Lower lobe of right lung (tissue), 2 donors: Measurements from ENCODE around the gene ZBED2. TPM values are rescaled to one million over a fixed set of nuclear protein-coding genes. Genes with fewer than 3 reads are reported as not detected.

Experiments
- ATAC-seq, 2 donors: fragments of 200-7000 bp; cut with Tn5 transposase; one replicate each; pipeline ENCODE4 v1.9.1; 2020 to 2022; ENCODE audit warnings: mild to moderate bottlenecking in 2 of 2, moderate library complexity in 2 of 2
- DNase-seq: peaks from one replicate; pipeline ENCODE4 v3.0.0-alpha.2; 2020
- H3K27ac ChIP-seq: fragments of 200-600 bp; one replicate; pipeline ENCODE4 v1.8.0; 2022
- H3K27me3 ChIP-seq: fragments of 200-600 bp; one replicate; pipeline ENCODE4 v1.8.0; 2022; ENCODE audit warnings: low read depth
- H3K36me3 ChIP-seq: fragments of 200-600 bp; one replicate; pipeline ENCODE4 v1.8.0; 2022; ENCODE audit warnings: mild to moderate bottlenecking
- H3K4me1 ChIP-seq: fragments of 200-600 bp; one replicate; pipeline ENCODE4 v1.8.0; 2022
- H3K4me3 ChIP-seq: fragments of 200-600 bp; one replicate; pipeline ENCODE4 v1.8.0; 2022; ENCODE audit warnings: mild to moderate bottlenecking
- H3K9me3 ChIP-seq: fragments of 200-600 bp; one replicate; pipeline ENCODE4 v1.8.0; 2022
- intact Hi-C: fragments of 100-400 bp; cut with DNase I; formaldehyde crosslinking; loops from one replicate; pipeline ENCODE4 v1.11.0; 2022
- total RNA-seq: library from RNA; stranded (reverse); fragmentation: NEBNext Ultra II Directional; extraction: Animal tissue kit (Norgen Biotek cat#: 25700); gene quantifications from one replicate; pipeline ENCODE4 v1.2.1, GENCODE V29; 2021
- TF ChIP-seq, protein P1 (sequence below): fragments of 200-600 bp; IDR thresholded peaks from one replicate; pipeline ENCODE4 v1.8.0; 2022; ENCODE audit warnings: antibody characterized with exemption, mild to moderate bottlenecking
- donor health status: DM: no; HTN: yes; CAD: no; lungs with severe emphysema.

ZBED2 gene
- total RNA-seq, 1 donor from 2014 or later = 8.2 TPM

DNA sequence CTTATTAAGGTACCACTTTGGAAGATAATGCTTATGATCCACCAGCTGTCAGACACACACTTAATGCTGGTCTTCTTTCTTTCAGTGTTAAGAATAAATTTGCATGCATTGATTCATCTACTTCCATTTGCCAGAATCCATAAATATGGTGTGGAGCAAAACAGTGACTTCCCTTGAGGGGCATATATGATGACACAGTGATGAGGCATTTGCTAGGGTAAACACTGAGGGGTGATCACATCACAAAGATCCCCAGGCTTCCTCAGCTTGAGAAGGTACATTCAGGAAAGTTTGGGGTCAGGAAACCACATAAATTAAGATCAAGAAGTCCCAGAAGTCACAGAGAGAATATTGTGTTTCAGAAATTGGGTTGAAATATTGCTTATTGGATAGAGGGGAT, 9.9 kb upstream of the ZBED2 start:
- no peak overlapping the region for H3K27ac ChIP-seq
- intact Hi-C loops = no loop called here
- H3K36me3 ChIP-seq = no peaks in the 10 kb centered on the region
- no peaks in the 10 kb centered on the region for H3K27me3 ChIP-seq
- no peak for DNase-seq
- no peak for ATAC-seq
- H3K4me3 ChIP-seq = no peak overlapping the region
- TF ChIP-seq, protein P1, sequence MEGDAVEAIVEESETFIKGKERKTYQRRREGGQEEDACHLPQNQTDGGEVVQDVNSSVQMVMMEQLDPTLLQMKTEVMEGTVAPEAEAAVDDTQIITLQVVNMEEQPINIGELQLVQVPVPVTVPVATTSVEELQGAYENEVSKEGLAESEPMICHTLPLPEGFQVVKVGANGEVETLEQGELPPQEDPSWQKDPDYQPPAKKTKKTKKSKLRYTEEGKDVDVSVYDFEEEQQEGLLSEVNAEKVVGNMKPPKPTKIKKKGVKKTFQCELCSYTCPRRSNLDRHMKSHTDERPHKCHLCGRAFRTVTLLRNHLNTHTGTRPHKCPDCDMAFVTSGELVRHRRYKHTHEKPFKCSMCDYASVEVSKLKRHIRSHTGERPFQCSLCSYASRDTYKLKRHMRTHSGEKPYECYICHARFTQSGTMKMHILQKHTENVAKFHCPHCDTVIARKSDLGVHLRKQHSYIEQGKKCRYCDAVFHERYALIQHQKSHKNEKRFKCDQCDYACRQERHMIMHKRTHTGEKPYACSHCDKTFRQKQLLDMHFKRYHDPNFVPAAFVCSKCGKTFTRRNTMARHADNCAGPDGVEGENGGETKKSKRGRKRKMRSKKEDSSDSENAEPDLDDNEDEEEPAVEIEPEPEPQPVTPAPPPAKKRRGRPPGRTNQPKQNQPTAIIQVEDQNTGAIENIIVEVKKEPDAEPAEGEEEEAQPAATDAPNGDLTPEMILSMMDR = no peak
- H3K9me3 ChIP-seq = no peaks in the 10 kb centered on the region
- no peaks in the 10 kb centered on the region for H3K4me1 ChIP-seq

GRCh38 chr3:111604119-111604518, 9.0 kb upstream of the ZBED2 start:
- DNase-seq = no peak
- TF ChIP-seq, protein P1 = no peak
- Histone ChIP-seq H3K9me3 (no peaks in the 10 kb centered on the region), H3K4me3 (no peak overlapping the region), H3K4me1 (no peaks in the 10 kb centered on the region), H3K27me3 (no peaks in the 10 kb centered on the region), H3K27ac (no peak overlapping the region), H3K36me3 (no peaks in the 10 kb centered on the region)
- ATAC-seq = peak; percentile 63 to 68
- intact Hi-C loops = no loop called here

- Histone ChIP-seq H3K27me3 (no peaks in the 10 kb centered on the region), H3K4me1 (no peaks in the 10 kb centered on the region), H3K27ac (no peak overlapping the region), H3K9me3 (no peaks in the 10 kb centered on the region), H3K4me3 (no peak overlapping the region), H3K36me3 (no peaks in the 10 kb centered on the region)
- no peak for ATAC-seq
- TF ChIP-seq, protein P1 = no peak
- intact Hi-C loops = no loop called here
- DNase-seq = no peak
These were observed 8.5 kb upstream of the ZBED2 start for GRCh38 chr3:111603679-111604078.

- Histone ChIP-seq H3K9me3 (no peaks in the 10 kb centered on the region), H3K4me3 (no peak overlapping the region), H3K36me3 (no peaks in the 10 kb centered on the region), H3K4me1 (no peaks in the 10 kb centered on the region), H3K27me3 (no peaks in the 10 kb centered on the region), H3K27ac (no peak overlapping the region)
- intact Hi-C loops = no loop called here
- TF ChIP-seq, protein P1 = no peak
- DNase-seq (no peak), ATAC-seq (no peak)
These were observed 6.7 kb upstream of the ZBED2 start for GRCh38 chr3:111601810-111602209.

- H3K4me1 ChIP-seq = no peaks in the 10 kb centered on the region
- H3K36me3 ChIP-seq = no peaks in the 10 kb centered on the region
- H3K4me3 ChIP-seq = no peak overlapping the region
- ATAC-seq (no peak), DNase-seq (no peak)
- H3K27me3 ChIP-seq = no peaks in the 10 kb centered on the region
- intact Hi-C loops = no loop called here
- no peak overlapping the region for H3K27ac ChIP-seq
- TF ChIP-seq, protein P1 = no peak
- no peaks in the 10 kb centered on the region for H3K9me3 ChIP-seq
These were observed 3.4 kb upstream of the ZBED2 start for GRCh38 chr3:111598552-111598951.

DNA sequence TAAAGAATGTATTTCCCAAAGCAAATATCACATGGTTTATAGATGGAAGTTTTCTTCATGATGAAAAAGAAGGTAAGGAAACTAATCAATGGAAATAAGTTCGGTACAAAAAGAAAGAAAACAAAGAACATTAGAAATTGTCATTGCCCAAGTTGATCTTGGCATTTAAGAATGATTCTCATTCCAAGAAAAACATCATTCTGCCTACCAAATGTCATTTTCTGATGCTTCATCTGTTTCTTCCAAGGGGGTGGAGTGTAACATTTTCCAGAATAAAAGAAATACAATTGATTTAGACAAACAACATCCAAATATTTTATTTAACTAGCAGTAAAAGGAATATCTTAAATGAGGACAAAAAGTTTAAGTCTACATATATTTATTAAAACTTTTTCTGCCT, 3.0 kb upstream of the ZBED2 start:
- Histone ChIP-seq H3K4me1 (no peaks in the 10 kb centered on the region), H3K4me3 (no peak overlapping the region), H3K36me3 (no peaks in the 10 kb centered on the region), H3K27me3 (no peaks in the 10 kb centered on the region), H3K27ac (no peak overlapping the region), H3K9me3 (no peaks in the 10 kb centered on the region)
- DNase-seq (no peak), ATAC-seq (no peak)
- TF ChIP-seq, protein P1 = no peak
- intact Hi-C loops = no loop called here
